ENCODE measurements around the gene TSLP. TPM values are rescaled to one million over a fixed set of nuclear protein-coding genes. Genes with fewer than 3 reads are reported as not detected.

TSLP gene
- total RNA-seq, 1 experiment from 2014 or later: not detected

GRCh38 chr5:111061618-111062017 is 9.9 kb upstream of the TSLP start:
- Mint-ChIP-seq H3K4me1 (ENCODE audit: low read depth, unreplicated experiment) (no peaks in the 10 kb centered on the region), H3K36me3 (ENCODE audit: insufficient read depth, unreplicated experiment) (no peaks in the 10 kb centered on the region), H3K27ac (ENCODE audit: unreplicated experiment) (no peak overlapping the region), H3K4me3 (ENCODE audit: unreplicated experiment) (no peak overlapping the region), H3K9me3 (ENCODE audit: unreplicated experiment) (no peaks in the 10 kb centered on the region), H3K27me3 (ENCODE audit: insufficient read depth, unreplicated experiment) (peaks cover 25% of the 10 kb centered on the region)
- H3K4me1 ChIP-seq: no peaks in the 10 kb centered on the region
- DNase-seq: no peak
- no peak overlapping the region for H3K4me3 ChIP-seq (ENCODE audit: low read depth, low read length)
- H3K27me3 ChIP-seq (replicated peaks; ENCODE audit: control insufficient read depth, insufficient read depth, low read length): no peaks in the 10 kb centered on the region
- no peaks in the 10 kb centered on the region for H3K9me3 ChIP-seq
- POLR2A ChIA-PET: no interaction called here
- BruUV-seq (replicated peaks): no TSS peak
- H3K36me3 ChIP-seq (ENCODE audit: control insufficient read depth, insufficient read depth, low read length): no peaks in the 10 kb centered on the region
- CTCF ChIA-PET: no interaction called here
- intact Hi-C loops (cut with micrococcal nuclease; ENCODE audit: unreplicated experiment): loop anchor here (10.0 kb wide), 1 partner anchor 137 kb away; no protein-coding TSS in a partner anchor
- TF ChIP-seq CTCF (IDR thresholded peaks at IDR 0.05; ENCODE audit: insufficient read depth in 1 of 2, low read depth in 1 of 2, low read length in 1 of 2, severe bottlenecking in 1 of 2, unreplicated experiment in 1 of 2): no peak

- Mint-ChIP-seq H3K27me3 (ENCODE audit: insufficient read depth, unreplicated experiment) (peaks cover 27% of the 10 kb centered on the region), H3K4me3 (ENCODE audit: unreplicated experiment) (no peak overlapping the region), H3K36me3 (ENCODE audit: insufficient read depth, unreplicated experiment) (no peaks in the 10 kb centered on the region), H3K4me1 (ENCODE audit: low read depth, unreplicated experiment) (no peaks in the 10 kb centered on the region), H3K9me3 (ENCODE audit: unreplicated experiment) (no peaks in the 10 kb centered on the region), H3K27ac (ENCODE audit: unreplicated experiment) (no peak overlapping the region)
- CTCF ChIA-PET: no interaction called here
- DNase-seq: peak in 1 of 2 experiments; percentile 24
- Histone ChIP-seq H3K27me3 (replicated peaks; ENCODE audit: control insufficient read depth, insufficient read depth, low read length) (no peaks in the 10 kb centered on the region), H3K36me3 (ENCODE audit: control insufficient read depth, insufficient read depth, low read length) (no peaks in the 10 kb centered on the region), H3K4me1 (no peaks in the 10 kb centered on the region), H3K4me3 (ENCODE audit: low read depth, low read length) (no peak overlapping the region), H3K9me3 (no peaks in the 10 kb centered on the region)
- POLR2A ChIA-PET: no interaction called here
- intact Hi-C loops (cut with micrococcal nuclease; ENCODE audit: unreplicated experiment): loop anchor here (1.0 to 10.0 kb wide), 3 partner anchors 139 to 307 kb away; no protein-coding TSS in a partner anchor
- peak; percentile 65 to 72 for TF ChIP-seq CTCF (IDR thresholded peaks at IDR 0.05; ENCODE audit: insufficient read depth in 1 of 2, low read depth in 1 of 2, low read length in 1 of 2, severe bottlenecking in 1 of 2, unreplicated experiment in 1 of 2)
- no TSS peak for BruUV-seq (replicated peaks)
Observed at GRCh38 chr5:111063709-111064322, 7.7 kb upstream of the TSLP start.

DNA sequence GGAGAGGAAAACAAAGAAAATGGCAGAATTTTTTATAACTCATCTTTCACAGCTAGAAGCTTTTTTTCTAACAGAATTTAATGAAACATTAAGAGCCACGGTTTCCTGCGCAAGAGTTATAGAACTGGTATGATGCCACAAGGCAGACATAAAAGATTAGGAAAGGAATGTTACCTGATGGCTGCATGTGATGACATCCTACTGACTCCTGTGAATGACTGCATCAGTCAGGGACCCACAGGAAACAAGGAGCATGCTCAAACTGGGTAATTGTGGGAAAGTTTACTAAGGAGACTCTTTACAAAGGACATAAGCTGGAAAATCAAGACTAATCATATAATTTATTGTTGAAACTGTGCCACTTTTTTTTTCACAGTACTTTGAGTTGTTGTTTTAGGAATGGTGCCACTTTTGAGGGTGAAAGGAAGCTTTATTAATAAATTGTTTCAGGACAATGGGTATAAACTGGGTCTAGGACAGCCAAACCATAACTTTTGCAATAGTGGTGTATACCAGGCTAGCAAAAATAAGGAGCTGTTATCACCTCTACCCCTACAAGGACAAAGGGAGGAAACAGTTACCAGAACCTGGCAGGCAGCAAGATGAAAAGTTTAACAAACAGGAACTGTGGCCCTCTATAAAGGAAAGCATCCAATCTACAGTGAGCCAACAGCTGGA is 5.1 kb upstream of the TSLP start:
- no TSS peak for BruUV-seq (replicated peaks)
- H3K27ac Mint-ChIP-seq (ENCODE audit: unreplicated experiment): no peak overlapping the region
- H3K9me3 Mint-ChIP-seq (ENCODE audit: unreplicated experiment): no peaks in the 10 kb centered on the region
- Histone ChIP-seq H3K36me3 (ENCODE audit: control insufficient read depth, insufficient read depth, low read length) (no peaks in the 10 kb centered on the region), H3K4me3 (ENCODE audit: low read depth, low read length) (no peak overlapping the region), H3K9me3 (no peaks in the 10 kb centered on the region), H3K27me3 (replicated peaks; ENCODE audit: control insufficient read depth, insufficient read depth, low read length) (no peaks in the 10 kb centered on the region; the same call in 1 of the 2 replicates), H3K4me1 (no peaks in the 10 kb centered on the region)
- no peak overlapping the region for H3K4me3 Mint-ChIP-seq (ENCODE audit: unreplicated experiment)
- no peaks in the 10 kb centered on the region for H3K36me3 Mint-ChIP-seq (ENCODE audit: insufficient read depth, unreplicated experiment)
- peaks cover 36% of the 10 kb centered on the region for H3K27me3 Mint-ChIP-seq (ENCODE audit: insufficient read depth, unreplicated experiment)
- no peaks in the 10 kb centered on the region for H3K4me1 Mint-ChIP-seq (ENCODE audit: low read depth, unreplicated experiment)
- intact Hi-C loops (cut with micrococcal nuclease; ENCODE audit: unreplicated experiment): loop anchor here (10.0 kb wide), 1 partner anchor 142 kb away; no protein-coding TSS in a partner anchor
- ChIA-PET CTCF (no interaction called here), POLR2A (no interaction called here)
- no peak for DNase-seq
- TF ChIP-seq CTCF (IDR thresholded peaks at IDR 0.05; ENCODE audit: insufficient read depth in 1 of 2, low read depth in 1 of 2, low read length in 1 of 2, severe bottlenecking in 1 of 2, unreplicated experiment in 1 of 2): no peak
